ENCODE data around the gene PLCL2.

Gene PLCL2

GRCh38 chr3:17014284-17014683 lies 129.5 kb downstream of the PLCL2 start:
- no peaks in the 10 kb centered on the region for H4K20me1 ChIP-seq (ENCODE audit: insufficient read depth, low read length)
- H3K79me2 ChIP-seq (ENCODE audit: low read length), result peaks cover 14% of the 10 kb centered on the region; the same call in 1 of the 2 replicates
- no peak overlapping the region for H3K9ac ChIP-seq (ENCODE audit: low read length)
- no peak for DNase-seq
- no peaks in the 10 kb centered on the region for H3F3A ChIP-seq (ENCODE audit: insufficient read depth, low read length)
- no peak overlapping the region for H3K4me2 ChIP-seq (ENCODE audit: low read depth, low read length)
- no peaks in the 10 kb centered on the region for H3K9me2 ChIP-seq (replicated peaks; ENCODE audit: insufficient read depth, low read length)
- H3K9me3 ChIP-seq (replicated peaks; ENCODE audit: insufficient read depth, low read length), result no peaks in the 10 kb centered on the region
- no peak for TF ChIP-seq EZH2 (optimal IDR thresholded peaks at IDR 0.05; ENCODE audit: low read depth, low read length)
- TF ChIP-seq EZH2phosphoT487 (IDR thresholded peaks at IDR 0.05; ENCODE audit: low read length), result no peak
- no peak for TF ChIP-seq CTCF (IDR thresholded peaks at IDR 0.05; ENCODE audit: low read length)
- H3K27ac ChIP-seq (ENCODE audit: low read length), result no peak overlapping the region
- H2AFZ ChIP-seq (ENCODE audit: low read length), result no peak overlapping the region
- no peak overlapping the region for H3K4me3 ChIP-seq (ENCODE audit: low read length)
- H3K27me3 ChIP-seq (replicated peaks; ENCODE audit: insufficient read depth, low read length), result no peaks in the 10 kb centered on the region
- H3K4me1 ChIP-seq (ENCODE audit: low read length), result no peaks in the 10 kb centered on the region
- 0 out of 2 replicates have a peak, but pooled peaks cover 3% of the 10 kb centered on the region for H3K36me3 ChIP-seq (replicated peaks; ENCODE audit: insufficient read depth, low read length)

- Histone ChIP-seq H3K9me2 (replicated peaks; ENCODE audit: insufficient read depth, low read length) (no peaks in the 10 kb centered on the region), H3K4me2 (ENCODE audit: low read depth, low read length) (no peak overlapping the region), H3K79me2 (ENCODE audit: low read length) (peaks cover 14% of the 10 kb centered on the region; the same call in 1 of the 2 replicates), H3K4me3 (ENCODE audit: low read length) (no peak overlapping the region), H4K20me1 (ENCODE audit: insufficient read depth, low read length) (no peaks in the 10 kb centered on the region), H3F3A (ENCODE audit: insufficient read depth, low read length) (no peaks in the 10 kb centered on the region), H2AFZ (ENCODE audit: low read length) (no peak overlapping the region), H3K36me3 (replicated peaks; ENCODE audit: insufficient read depth, low read length) (0 out of 2 replicates have a peak, but pooled peaks cover 3% of the 10 kb centered on the region), H3K9ac (ENCODE audit: low read length) (no peak overlapping the region), H3K4me1 (ENCODE audit: low read length) (no peaks in the 10 kb centered on the region), H3K27ac (ENCODE audit: low read length) (no peak overlapping the region), H3K27me3 (replicated peaks; ENCODE audit: insufficient read depth, low read length) (no peaks in the 10 kb centered on the region), H3K9me3 (replicated peaks; ENCODE audit: insufficient read depth, low read length) (no peaks in the 10 kb centered on the region)
- TF ChIP-seq EZH2phosphoT487 (IDR thresholded peaks at IDR 0.05; ENCODE audit: low read length) (no peak), CTCF (IDR thresholded peaks at IDR 0.05; ENCODE audit: low read length) (no peak)
- DNase-seq, result no peak
These were observed 130.0 kb downstream of the PLCL2 start for GRCh38 chr3:17014709-17015108.

GRCh38 chr3:17021614-17022013 lies 136.9 kb downstream of the PLCL2 start:
- Histone ChIP-seq H3K4me3 (ENCODE audit: low read length) (no peak overlapping the region), H3K36me3 (replicated peaks; ENCODE audit: insufficient read depth, low read length) (no peaks in the 10 kb centered on the region), H2AFZ (ENCODE audit: low read length) (no peak overlapping the region), H3K27ac (ENCODE audit: low read length) (no peak overlapping the region), H3K9me3 (replicated peaks; ENCODE audit: insufficient read depth, low read length) (no peaks in the 10 kb centered on the region), H3K27me3 (replicated peaks; ENCODE audit: insufficient read depth, low read length) (no peaks in the 10 kb centered on the region), H3K4me1 (ENCODE audit: low read length) (no peaks in the 10 kb centered on the region), H4K20me1 (ENCODE audit: insufficient read depth, low read length) (no peaks in the 10 kb centered on the region), H3K9ac (ENCODE audit: low read length) (no peak overlapping the region), H3K4me2 (ENCODE audit: low read depth, low read length) (no peak overlapping the region), H3F3A (ENCODE audit: insufficient read depth, low read length) (no peaks in the 10 kb centered on the region), H3K9me2 (replicated peaks; ENCODE audit: insufficient read depth, low read length) (no peaks in the 10 kb centered on the region), H3K79me2 (ENCODE audit: low read length) (peaks cover 14% of the 10 kb centered on the region; the same call in 1 of the 2 replicates)
- no peak for TF ChIP-seq EZH2 (optimal IDR thresholded peaks at IDR 0.05; ENCODE audit: low read depth, low read length)
- no peak for TF ChIP-seq EZH2phosphoT487 (IDR thresholded peaks at IDR 0.05; ENCODE audit: low read length)
- no peak for TF ChIP-seq CTCF (IDR thresholded peaks at IDR 0.05; ENCODE audit: low read length)
- DNase-seq, result no peak
